IgD-negative memory B cell (primary cell): ENCODE results near the gene ACER3. TPM values are rescaled to one million over a fixed set of nuclear protein-coding genes. Genes with fewer than 3 reads are reported as not detected.
"Not testable (repeated sequence)": the region's sequence is repeated elsewhere in the genome, so short reads cannot be mapped to it uniquely, and the experiment has no call there.

ENCODE experiments used
- H3K27ac Mint-ChIP-seq, 3 donors: one replicate each; pipeline ENCODE4 v1.8.0; 2020 to 2022; ENCODE audit warnings: mild to moderate bottlenecking in 3 of 3, mixed read lengths in 3 of 3, moderate library complexity in 1 of 3
- H3K27me3 Mint-ChIP-seq: one replicate; pipeline ENCODE4 v1.8.0; 2021; ENCODE audit warnings: mixed read lengths
- H3K36me3 Mint-ChIP-seq: one replicate; pipeline ENCODE4 v1.8.0; 2020; ENCODE audit warnings: mild to moderate bottlenecking, mixed read lengths
- H3K4me1 Mint-ChIP-seq, 3 donors: one replicate each; pipeline ENCODE4 v1.8.0; 2020 to 2022; ENCODE audit warnings: mixed read lengths in 3 of 3, mild to moderate bottlenecking in 1 of 3
- H3K4me3 Mint-ChIP-seq, 4 donors: one replicate each; pipeline ENCODE4 v1.8.0; 2020 to 2022; ENCODE audit warnings: mild to moderate bottlenecking in 4 of 4, mixed read lengths in 4 of 4, moderate library complexity in 3 of 4
- H3K9me3 Mint-ChIP-seq, 3 donors: one replicate each; pipeline ENCODE4 v1.8.0; 2020 to 2021; ENCODE audit warnings: mixed read lengths in 3 of 3, mild to moderate bottlenecking in 1 of 3
- polyA plus RNA-seq: library from polyadenylated mRNA; unstranded; fragments of 300-500 nt; fragmentation: Illumina TruSeq; gene quantifications from one replicate; pipeline ENCODE4 v1.2.3, GENCODE V29; 2021

Gene ACER3
- polyA plus RNA-seq: 4.4 TPM

GRCh38 chr11:76860539-76861475 is at the start of gene ACER3:
Gene ACER3 (plus strand): TSS chr11:76860918. CDS start chr11:76860977, 59 bp downstream.
- Mint-ChIP-seq H3K27me3 (no peaks in the 10 kb centered on the region), H3K9me3 (no peaks in the 10 kb centered on the region), H3K27ac (peak within 1 kb of the TSS; percentile 46 to 76 (median 51)), H3K4me3 (peak within 1 kb of the TSS; percentile 81 to 93 (median 87)), H3K4me1 (peaks cover 22 to 32% (median 29%) of the 10 kb centered on the region in 3 donors), H3K36me3 (no peaks in the 10 kb centered on the region)

DNA sequence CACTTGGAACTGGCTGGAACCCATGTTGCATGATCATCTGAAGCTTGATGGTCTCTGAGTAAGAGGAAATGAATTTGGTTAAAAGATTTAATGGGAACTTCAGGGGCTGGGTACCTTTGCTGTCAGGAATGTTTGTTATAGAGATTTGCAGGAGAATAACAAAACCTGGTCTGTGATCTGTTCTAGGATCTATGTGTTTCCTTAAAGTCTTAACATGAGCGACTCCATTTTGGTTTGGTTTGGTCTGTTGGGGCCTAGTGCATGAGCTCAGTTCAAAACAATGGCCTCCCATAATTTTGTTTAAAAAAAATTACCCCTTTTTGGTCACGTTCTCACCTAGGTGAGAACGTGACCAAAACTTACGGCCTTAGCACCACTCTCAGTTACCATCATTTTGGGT is 49.5 kb upstream of the ACER3 start:
- Mint-ChIP-seq H3K9me3 (peaks cover 2 to 10% (median 4%) of the 10 kb centered on the region in 3 donors), H3K4me3 (no peak overlapping the region), H3K27ac (no peak overlapping the region), H3K27me3 (peaks cover 17% of the 10 kb centered on the region), H3K4me1 (peaks cover 0 to 4% (median 0%) of the 10 kb centered on the region in 3 donors), H3K36me3 (peaks cover 3% of the 10 kb centered on the region)

- peaks cover 3% of the 10 kb centered on the region for H3K36me3 Mint-ChIP-seq
- peaks cover 1% of the 10 kb centered on the region for H3K27me3 Mint-ChIP-seq
- H3K9me3 Mint-ChIP-seq: peaks cover 5 to 17% (median 7%) of the 10 kb centered on the region in 3 donors
- H3K27ac Mint-ChIP-seq: no peak overlapping the region
- H3K4me3 Mint-ChIP-seq: no peak overlapping the region
- H3K4me1 Mint-ChIP-seq: peaks cover 0 to 4% (median 0%) of the 10 kb centered on the region in 3 donors
Measured at GRCh38 chr11:76814414-76814813, 46.3 kb upstream of the ACER3 start.

DNA sequence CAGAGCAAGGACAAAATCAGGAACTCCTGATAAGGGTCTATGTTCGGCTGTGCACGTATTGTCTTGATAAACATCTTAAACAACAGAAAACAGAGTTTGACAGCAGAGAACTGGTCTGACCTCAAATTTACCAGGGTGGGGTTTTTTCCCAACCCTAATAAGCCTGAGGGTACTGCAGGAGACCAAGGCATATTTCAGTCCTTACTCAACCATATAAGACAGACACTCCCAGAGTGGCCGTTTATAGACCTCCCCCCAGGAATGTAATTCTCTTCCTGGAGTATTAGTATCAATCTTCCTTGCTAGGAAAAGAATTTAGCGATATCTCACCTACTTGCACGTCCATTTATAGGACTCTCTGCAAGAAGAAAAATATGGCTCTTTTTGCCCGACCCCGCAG is 45.0 kb upstream of the ACER3 start:
- not testable (repeated sequence) for H3K36me3 Mint-ChIP-seq, H3K27me3 Mint-ChIP-seq, H3K4me3 Mint-ChIP-seq, H3K27ac Mint-ChIP-seq, H3K4me1 Mint-ChIP-seq
- H3K9me3 Mint-ChIP-seq: peaks cover 5 to 17% (median 11%) of the 10 kb centered on the region in 3 donors

DNA sequence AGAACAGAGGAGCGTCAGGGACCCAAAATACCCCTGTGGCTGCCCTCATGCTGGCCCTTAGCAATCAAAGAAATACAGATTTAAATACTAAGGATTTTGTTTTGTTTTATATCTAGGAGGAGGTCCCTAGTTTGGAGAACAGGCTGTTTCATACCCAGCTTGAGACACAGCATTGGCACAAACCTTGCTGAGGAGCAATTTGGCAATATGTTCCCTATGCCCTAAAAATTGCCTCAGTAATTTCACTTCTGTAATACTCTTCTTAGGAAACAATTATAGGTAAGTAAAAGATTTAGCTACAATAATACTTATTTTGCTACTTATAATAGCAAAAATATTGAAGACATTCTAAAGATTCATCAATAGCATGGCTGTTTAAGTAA is 40.5 kb upstream of the ACER3 start:
- H3K9me3 Mint-ChIP-seq: peaks cover 5 to 17% (median 13%) of the 10 kb centered on the region in 3 donors
- no peak overlapping the region for H3K27ac Mint-ChIP-seq
- H3K4me1 Mint-ChIP-seq: peaks cover 4 to 6% (median 6%) of the 10 kb centered on the region in 3 donors
- H3K27me3 Mint-ChIP-seq: peaks cover 5% of the 10 kb centered on the region
- H3K4me3 Mint-ChIP-seq: no peak overlapping the region
- peaks cover 3% of the 10 kb centered on the region for H3K36me3 Mint-ChIP-seq

DNA sequence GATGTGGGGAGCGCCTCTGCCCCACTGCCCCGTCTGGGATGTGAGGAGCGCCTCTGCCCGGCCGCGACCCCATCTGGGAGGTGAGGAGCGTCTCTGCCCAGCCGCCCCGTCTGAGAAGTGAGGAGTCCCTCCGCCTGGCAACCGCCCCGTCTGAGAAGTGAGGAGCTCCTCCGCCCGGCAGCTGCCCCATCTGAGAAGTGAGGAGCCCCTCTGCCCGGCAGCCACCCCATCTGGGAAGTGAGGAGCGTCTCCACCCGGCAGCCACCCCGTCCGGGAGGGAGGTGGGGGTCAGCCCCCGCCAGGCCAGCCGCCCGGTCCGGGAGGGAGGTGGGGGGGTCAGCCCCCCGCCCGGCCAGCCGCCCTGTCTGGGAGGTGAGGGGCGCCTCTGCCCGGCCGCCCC is 39.3 kb upstream of the ACER3 start:
- H3K9me3 Mint-ChIP-seq: peaks cover 0 to 11% (median 7%) of the 10 kb centered on the region in 3 donors
- not testable (repeated sequence) for H3K27me3 Mint-ChIP-seq, H3K36me3 Mint-ChIP-seq, H3K4me1 Mint-ChIP-seq, H3K4me3 Mint-ChIP-seq, H3K27ac Mint-ChIP-seq

DNA sequence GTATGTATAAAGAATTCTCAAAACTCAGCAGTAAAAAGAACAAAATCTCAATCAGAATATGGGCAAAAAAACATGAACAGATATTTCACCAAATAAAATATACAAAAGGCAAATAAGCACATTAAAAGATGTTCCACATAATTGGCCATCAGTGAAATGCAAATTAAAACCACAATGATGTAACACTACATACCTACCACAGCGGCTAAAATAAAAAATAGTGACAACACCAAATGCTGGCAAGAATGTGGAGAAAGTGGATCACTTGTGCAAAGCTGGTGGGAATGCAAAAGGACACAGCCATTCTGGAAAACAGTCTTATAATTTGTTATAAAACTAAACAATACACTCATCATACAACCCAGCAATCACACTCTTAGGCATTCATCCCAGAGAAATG is 38.3 kb upstream of the ACER3 start:
- H3K36me3 Mint-ChIP-seq: no peaks in the 10 kb centered on the region
- no peak overlapping the region for H3K27ac Mint-ChIP-seq
- no peak overlapping the region for H3K4me3 Mint-ChIP-seq
- peaks cover 0 to 7% (median 0%) of the 10 kb centered on the region in 3 donors for H3K9me3 Mint-ChIP-seq
- H3K4me1 Mint-ChIP-seq: peaks cover 4 to 6% (median 6%) of the 10 kb centered on the region in 3 donors
- H3K27me3 Mint-ChIP-seq: peaks cover 5% of the 10 kb centered on the region

GRCh38 chr11:76823481-76824028 is 37.2 kb upstream of the ACER3 start:
- Mint-ChIP-seq H3K36me3 (no peaks in the 10 kb centered on the region), H3K27me3 (peaks cover 3% of the 10 kb centered on the region), H3K9me3 (peaks cover 0 to 6% (median 0%) of the 10 kb centered on the region in 3 donors), H3K4me3 (no peak overlapping the region), H3K27ac (no peak overlapping the region), H3K4me1 (peaks cover 4 to 6% (median 6%) of the 10 kb centered on the region in 3 donors)

DNA sequence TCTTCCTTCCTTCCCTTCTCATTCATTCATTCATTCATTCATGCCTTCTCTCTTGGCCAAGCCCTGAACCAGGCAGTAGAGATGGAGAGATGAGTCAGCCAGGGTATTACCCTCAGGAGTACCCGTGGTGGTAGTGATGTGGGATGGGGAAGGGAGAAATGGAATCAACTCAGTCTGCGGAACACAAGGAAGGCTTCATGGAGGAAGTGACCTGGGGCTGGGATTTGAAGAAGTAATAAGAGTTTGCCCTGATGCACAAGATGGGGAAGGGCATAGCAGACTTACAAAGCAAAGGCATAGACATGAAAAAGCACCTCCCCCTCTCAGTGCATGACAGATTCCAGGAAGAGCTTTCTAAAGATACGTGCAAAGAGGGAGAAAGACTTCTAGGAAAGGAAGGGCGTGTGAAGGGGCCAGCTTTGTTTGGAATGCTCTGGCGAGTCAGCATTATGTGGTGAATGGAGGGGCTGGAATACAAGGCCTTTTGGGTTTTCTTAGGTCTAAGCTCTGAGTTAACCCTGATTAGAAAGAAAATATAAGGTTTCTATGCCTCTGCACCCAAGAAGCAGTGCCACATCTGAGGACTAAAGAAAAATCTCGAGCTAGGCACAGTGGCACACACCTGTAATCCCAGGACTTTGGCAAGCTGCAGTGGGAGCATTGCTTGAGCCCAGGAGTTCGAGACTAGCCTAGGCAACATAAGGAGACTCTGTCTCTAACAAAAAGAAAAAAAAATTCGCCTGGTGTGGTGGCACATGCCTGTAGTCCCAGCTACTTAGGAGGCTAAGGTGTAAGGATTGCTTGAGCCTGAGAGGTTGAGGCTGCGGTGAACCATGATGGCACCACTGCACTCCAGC is 36.4 kb upstream of the ACER3 start:
- Mint-ChIP-seq H3K27me3 (peaks cover 3% of the 10 kb centered on the region), H3K27ac (no peak overlapping the region), H3K9me3 (peaks cover 0 to 6% (median 0%) of the 10 kb centered on the region in 3 donors), H3K4me3 (peak overlapping the region in 1 of 4 donors; percentile 42), H3K36me3 (no peaks in the 10 kb centered on the region), H3K4me1 (peaks cover 4 to 6% (median 6%) of the 10 kb centered on the region in 3 donors)

DNA sequence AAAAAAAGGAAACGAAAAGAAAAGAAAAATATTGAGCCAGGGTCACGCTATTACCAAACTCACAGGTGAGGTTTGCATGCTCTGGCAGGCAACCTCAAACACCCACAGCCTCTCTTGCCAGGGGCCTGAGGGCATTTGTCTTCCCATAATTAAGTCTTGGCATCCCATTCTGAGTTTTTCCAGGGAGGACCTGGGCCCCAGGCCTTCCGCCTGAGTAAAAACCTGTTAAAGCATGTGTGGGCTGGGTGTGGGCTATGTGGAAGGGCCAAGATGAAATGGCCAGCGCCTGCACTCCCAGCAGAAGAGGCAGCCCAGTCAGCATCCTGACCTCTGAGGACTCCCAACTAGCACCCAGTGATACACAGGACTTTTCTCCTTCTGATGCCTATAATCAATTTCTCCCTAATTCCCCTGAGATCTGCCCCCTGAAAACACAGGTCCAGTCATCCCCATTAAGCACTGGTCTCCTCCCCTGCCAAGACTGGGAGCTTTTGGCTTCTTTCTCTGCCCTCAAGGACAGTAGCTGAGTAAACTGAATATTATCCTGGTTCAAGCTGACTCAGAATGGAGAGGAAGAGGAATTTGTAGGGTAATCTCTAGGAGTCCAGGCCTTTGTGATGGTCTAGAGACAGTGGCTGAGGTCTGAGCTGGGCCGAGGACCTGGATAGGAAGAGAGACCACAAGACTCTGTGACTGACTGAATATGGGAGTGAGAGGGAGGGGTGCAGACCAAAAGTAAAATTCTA is 35.6 kb upstream of the ACER3 start:
- H3K9me3 Mint-ChIP-seq: peaks cover 0 to 2% (median 2%) of the 10 kb centered on the region in 3 donors
- no peaks in the 10 kb centered on the region for H3K36me3 Mint-ChIP-seq
- H3K4me3 Mint-ChIP-seq: no peak overlapping the region
- peaks cover 4 to 6% (median 6%) of the 10 kb centered on the region in 3 donors for H3K4me1 Mint-ChIP-seq
- H3K27me3 Mint-ChIP-seq: peaks cover 3% of the 10 kb centered on the region
- H3K27ac Mint-ChIP-seq: no peak overlapping the region

DNA sequence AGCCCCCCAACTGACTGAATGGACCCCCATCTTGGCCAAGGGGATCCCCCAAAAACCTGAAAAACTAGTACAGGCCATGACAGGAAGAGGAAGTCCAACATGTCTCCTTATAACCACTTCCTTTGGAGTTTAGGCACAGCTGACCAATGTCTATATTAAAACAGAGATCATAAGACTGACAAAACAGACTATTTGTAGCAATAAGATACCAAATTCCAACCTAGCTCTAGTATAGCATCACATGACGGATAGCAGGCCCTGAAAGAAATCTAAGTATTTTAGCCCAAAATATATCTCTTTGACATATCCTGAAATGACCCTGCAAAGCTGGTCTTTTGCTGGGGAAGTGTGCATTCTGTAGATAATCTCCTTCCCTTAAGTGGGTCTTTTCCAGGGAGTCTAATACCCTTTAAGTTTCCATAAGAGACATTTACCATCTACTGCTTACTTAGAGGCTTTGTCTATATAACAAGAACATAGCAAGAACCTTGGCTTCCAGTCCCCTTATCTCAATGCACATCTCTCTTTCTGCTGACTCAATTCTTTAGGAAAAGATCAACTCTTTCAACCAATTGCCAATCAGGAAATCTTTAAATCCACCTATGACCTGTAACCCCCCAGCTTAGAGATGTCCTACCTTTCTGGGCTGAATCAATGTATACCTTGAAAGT is 34.9 kb upstream of the ACER3 start:
- H3K4me3 Mint-ChIP-seq: no peak overlapping the region
- H3K9me3 Mint-ChIP-seq: peaks cover 0 to 2% (median 2%) of the 10 kb centered on the region in 3 donors
- peaks cover 6% of the 10 kb centered on the region for H3K27me3 Mint-ChIP-seq
- H3K36me3 Mint-ChIP-seq: no peaks in the 10 kb centered on the region
- peaks cover 4 to 6% (median 6%) of the 10 kb centered on the region in 3 donors for H3K4me1 Mint-ChIP-seq
- no peak overlapping the region for H3K27ac Mint-ChIP-seq

DNA sequence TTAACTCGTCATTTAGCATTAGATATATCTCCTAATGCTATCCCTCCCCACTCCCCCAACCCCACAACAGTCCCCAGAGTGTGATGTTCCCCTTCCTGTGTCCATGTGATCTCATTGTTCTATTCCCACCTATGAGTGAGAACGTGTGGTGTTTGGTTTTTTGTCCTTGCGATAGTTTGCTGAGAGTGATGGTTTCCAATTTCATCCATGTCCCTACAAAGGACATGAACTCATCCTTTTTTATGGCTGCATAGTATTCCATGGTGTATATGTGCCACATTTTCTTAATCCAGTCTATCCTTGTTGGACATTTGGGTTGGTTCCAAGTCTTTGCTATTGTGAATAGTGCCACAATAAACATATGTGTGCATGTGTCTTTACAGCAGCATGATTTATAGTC is 34.2 kb upstream of the ACER3 start:
- H3K9me3 Mint-ChIP-seq, H3K4me3 Mint-ChIP-seq, H3K27me3 Mint-ChIP-seq, H3K4me1 Mint-ChIP-seq, H3K36me3 Mint-ChIP-seq, H3K27ac Mint-ChIP-seq: not testable (repeated sequence)

DNA sequence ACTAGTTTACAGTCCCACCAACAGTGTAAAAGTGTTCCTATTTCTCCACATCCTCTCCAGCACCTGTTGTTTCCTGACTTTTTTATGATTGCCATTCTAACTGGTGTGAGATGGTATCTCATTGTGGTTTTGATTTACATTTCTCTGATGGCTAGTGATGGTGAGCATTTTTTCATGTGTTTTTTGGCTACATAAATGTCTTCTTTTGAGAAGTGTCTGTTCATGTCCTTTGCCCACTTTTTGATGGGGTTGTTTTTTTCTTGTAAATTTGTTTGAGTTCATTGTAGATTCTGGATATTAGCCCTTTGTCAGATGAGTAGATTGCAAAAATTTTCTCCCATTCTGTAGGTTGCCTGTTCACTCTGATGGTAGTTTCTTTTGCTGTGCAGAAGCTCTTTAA is 33.7 kb upstream of the ACER3 start:
- not testable (repeated sequence) for H3K36me3 Mint-ChIP-seq, H3K27ac Mint-ChIP-seq, H3K4me1 Mint-ChIP-seq, H3K27me3 Mint-ChIP-seq, H3K4me3 Mint-ChIP-seq, H3K9me3 Mint-ChIP-seq
